SK-N-MC (cell line): ENCODE data around the gene PLOD1.
"Not testable (repeated sequence)": the region's sequence is repeated elsewhere in the genome, so short reads cannot be mapped to it uniquely, and the experiment has no call there.

Experiments
- DNase-seq: peaks from one replicate; pipeline ENCODE4 v3.0.0-alpha.2; 2011; ENCODE audit warnings: low read depth, low spot score
- H3K27ac ChIP-seq: fragments of 200-600 bp; sonication (generic); 2 replicates; pipeline ENCODE4 v1.5.1; 2016; ENCODE audit warnings: mixed run types
- H3K36me3 ChIP-seq: fragments of 200-600 bp; sonication (generic); 2 replicates; pipeline ENCODE4 v1.6.1; 2017; ENCODE audit warnings: antibody characterized with exemption, low read length, mixed read lengths; ENCODE audit not compliant: insufficient read depth
- H3K4me3 ChIP-seq: fragments of 200-600 bp; sonication (generic); 2 replicates; pipeline ENCODE4 v1.5.1; 2016
- H3K9ac ChIP-seq: fragments of 200-600 bp; sonication (generic); 2 replicates; pipeline ENCODE4 v1.8.0; 2017; ENCODE audit warnings: mixed run types, mixed read lengths; ENCODE audit not compliant: insufficient read length
- H3K9me3 ChIP-seq: fragments of 200-600 bp; sonication (generic); 2 replicates; pipeline ENCODE4 v1.6.1; 2017; ENCODE audit warnings: low read depth, mild to moderate bottlenecking, antibody characterized with exemption, low read length, moderate library complexity, mixed read lengths
- EZH2 ChIP-seq: fragments of 200-600 bp; sonication (generic); IDR thresholded peaks from one replicate; pipeline ENCODE4 v1.6.1; 2017; ENCODE audit warnings: antibody characterized with exemption
- FOXP2 ChIP-seq: optimal IDR thresholded peaks from 2 replicates; pipeline ENCODE3; 2011; ENCODE audit warnings: mild to moderate bottlenecking, moderate library complexity; ENCODE audit not compliant: insufficient read depth; ENCODE audit errors: extremely low read length, control extremely low read depth
- POLR2AphosphoS5 ChIP-seq: IDR thresholded peaks from 2 replicates; pipeline ENCODE4 v1.6.1; 2012; ENCODE audit warnings: mild to moderate bottlenecking, low read depth, low read length, borderline replicate concordance

The PLOD1 gene

DNA sequence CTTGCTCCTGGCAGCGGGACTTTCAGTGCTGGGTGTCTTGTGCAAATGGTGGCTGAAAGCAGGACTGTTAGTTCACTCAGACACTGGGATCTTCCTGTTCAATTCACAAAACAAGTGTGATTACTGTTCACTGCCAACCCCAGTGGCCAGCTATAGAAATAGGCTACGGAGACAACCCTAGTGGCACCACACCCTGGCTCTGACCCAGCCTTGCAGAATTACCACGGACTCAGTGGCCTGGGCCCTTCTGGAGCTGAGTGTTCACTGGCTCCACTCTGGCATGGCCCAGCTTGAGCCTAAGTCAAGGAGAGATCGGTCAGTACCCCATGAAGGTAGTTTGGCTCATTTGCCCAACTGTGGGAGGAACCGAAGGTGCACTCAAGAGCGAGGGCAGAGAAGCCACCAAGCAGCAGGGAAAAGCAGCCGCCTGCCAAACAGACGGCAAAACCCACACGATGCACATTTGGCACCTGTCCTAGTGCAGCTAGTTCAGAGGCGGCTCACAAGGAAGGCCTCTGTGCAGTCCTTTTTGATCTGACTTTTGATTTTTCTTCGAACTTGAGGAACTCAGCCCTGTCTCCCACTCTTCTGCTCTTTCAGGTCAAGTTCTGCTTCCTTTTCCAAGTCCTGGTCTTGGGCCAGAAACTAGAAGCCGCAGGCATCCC lies 14.1 kb upstream of the PLOD1 start:
- no peak for DNase-seq
- H3K9ac ChIP-seq: no peak overlapping the region
- peaks cover 17% of the 10 kb centered on the region; the same call in 1 of the 2 replicates for H3K36me3 ChIP-seq
- H3K4me3 ChIP-seq: no peak overlapping the region
- H3K9me3 ChIP-seq: no peaks in the 10 kb centered on the region
- H3K27ac ChIP-seq: no peak overlapping the region
- TF ChIP-seq EZH2 (no peak), FOXP2 (no peak), POLR2AphosphoS5 (no peak)

DNA sequence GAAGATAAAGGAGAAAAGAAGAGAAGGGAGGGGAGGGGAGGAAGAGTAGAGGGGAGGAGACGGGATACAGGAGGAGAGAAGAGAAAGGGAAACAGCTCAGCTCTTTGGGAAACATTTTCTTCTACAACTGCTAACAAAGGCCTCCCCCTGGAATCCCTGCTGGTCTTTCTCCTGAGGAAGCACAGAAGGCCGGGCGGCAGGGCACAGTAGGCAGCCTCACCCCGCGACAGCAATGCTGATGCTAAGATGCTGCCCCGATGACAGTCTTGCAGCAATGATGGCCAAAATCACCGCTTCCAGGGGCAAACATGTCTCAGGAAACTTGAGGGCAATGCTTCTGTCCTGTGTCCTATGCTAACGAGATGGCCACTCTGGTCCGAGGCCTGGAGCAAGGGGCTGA lies 13.5 kb upstream of the PLOD1 start:
- Histone ChIP-seq H3K36me3 (peaks cover 17% of the 10 kb centered on the region; the same call in 1 of the 2 replicates), H3K27ac (no peak overlapping the region), H3K9me3 (no peaks in the 10 kb centered on the region), H3K4me3 (no peak overlapping the region), H3K9ac (no peak overlapping the region)
- DNase-seq: no peak
- TF ChIP-seq EZH2: no peak
- TF ChIP-seq POLR2AphosphoS5: no peak
- no peak for TF ChIP-seq FOXP2

DNA sequence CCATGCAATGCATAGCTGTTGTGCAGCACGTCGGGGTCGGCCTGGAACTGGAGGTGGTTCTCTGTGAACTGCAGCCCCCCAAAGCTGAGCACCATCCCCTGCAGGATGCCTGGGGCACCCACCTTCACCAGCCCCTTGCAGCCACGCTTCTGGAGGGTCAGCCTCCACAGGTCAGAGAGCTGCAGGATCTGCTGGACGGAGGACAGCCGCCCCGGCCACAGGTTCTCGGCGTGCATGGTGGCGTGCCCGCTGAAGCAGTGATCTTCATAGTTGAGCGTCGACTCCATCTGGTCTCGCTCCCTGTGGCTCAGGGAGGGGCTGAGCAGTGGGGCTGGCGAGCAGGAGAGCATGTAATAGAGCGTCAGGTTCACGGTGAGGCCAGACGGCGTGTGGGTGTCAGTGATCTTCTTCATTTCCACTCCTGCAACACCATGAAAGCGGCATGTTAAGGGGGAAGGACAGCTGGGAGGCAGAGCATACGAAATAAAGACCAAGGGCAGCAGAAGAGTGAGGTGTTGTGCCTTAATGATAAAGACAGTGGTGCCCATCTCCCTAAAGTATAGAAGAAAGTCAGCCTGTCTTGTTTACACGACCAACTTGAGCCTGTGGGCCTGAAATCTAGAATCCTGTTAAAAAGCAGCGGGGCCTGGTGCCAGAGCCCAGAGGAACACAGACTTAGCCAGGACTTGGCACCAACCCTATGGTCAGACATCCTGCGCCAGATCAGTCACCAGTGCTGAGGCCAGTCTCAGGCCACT lies 11.3 kb upstream of the PLOD1 start:
- no peak for DNase-seq
- peaks cover 17% of the 10 kb centered on the region; the same call in 1 of the 2 replicates for H3K36me3 ChIP-seq
- H3K27ac ChIP-seq: no peak overlapping the region
- no peak overlapping the region for H3K4me3 ChIP-seq
- TF ChIP-seq FOXP2 (no peak), POLR2AphosphoS5 (no peak), EZH2 (no peak)
- H3K9ac ChIP-seq: no peak overlapping the region
- H3K9me3 ChIP-seq: no peaks in the 10 kb centered on the region

DNA sequence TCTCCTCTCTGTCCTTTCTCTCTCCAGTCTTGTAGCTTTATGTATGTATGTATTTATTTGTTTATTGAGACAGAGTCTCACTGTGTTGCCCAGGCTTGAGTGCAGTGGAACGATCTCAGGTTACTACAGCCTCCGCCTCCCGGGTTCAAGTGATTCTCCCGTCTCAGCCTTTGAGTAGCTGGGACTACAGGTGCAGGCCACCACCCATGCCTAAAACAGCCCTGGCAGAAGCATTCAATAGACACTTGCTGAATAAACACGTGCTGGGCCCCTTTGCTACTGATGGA lies 10.7 kb upstream of the PLOD1 start:
- Histone ChIP-seq H3K27ac (no peak overlapping the region), H3K36me3 (peaks cover 17% of the 10 kb centered on the region; the same call in 1 of the 2 replicates), H3K4me3 (no peak overlapping the region), H3K9ac (no peak overlapping the region), H3K9me3 (no peaks in the 10 kb centered on the region)
- DNase-seq: no peak
- TF ChIP-seq FOXP2: no peak

DNA sequence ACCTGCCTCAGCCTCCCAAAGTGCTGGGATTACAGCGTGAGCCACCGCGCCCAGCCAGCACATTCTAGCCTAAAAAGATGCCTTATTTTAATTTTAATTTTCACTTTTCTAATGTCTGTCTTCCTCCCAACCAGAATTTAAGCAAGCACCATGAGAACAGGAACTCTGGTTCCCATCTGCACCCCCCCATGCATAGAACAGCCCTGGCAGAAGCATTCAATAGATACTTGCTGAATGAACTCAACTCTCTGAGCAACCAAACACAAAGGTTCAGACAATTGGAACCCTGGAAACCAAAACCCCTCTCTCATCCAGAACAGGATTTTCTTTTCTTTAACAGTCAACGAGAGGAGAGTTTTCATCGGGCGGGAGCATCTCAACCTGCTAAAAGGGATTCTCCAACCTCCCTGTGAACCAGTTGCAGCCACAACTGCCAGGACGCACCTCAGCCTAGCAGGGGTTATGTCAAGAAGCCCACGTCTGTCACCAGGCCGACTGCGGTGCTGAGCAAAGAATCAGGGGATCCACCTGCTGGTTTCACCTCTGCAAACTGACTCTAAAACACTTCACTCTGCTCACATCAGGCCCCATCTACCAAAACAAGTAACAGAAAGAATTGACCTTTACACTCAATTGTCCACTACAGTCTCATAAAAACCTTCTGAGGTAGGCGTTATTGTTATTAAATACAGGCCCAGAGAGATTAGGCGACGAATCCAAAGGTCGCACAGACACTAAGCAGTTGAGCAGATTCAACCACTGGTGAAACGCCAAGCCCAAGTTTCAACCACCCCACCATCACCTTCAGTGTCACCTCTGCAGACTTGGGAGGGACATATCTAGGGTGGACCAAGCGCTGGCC lies 10.0 kb upstream of the PLOD1 start:
- Histone ChIP-seq H3K9me3 (no peaks in the 10 kb centered on the region), H3K4me3 (peak overlapping the region; percentile 77), H3K36me3 (peaks cover 17% of the 10 kb centered on the region; the same call in 1 of the 2 replicates), H3K9ac (peak overlapping the region; percentile 70), H3K27ac (no peak overlapping the region)
- no peak for TF ChIP-seq EZH2
- no peak for TF ChIP-seq FOXP2
- no peak for TF ChIP-seq POLR2AphosphoS5
- no peak for DNase-seq

DNA sequence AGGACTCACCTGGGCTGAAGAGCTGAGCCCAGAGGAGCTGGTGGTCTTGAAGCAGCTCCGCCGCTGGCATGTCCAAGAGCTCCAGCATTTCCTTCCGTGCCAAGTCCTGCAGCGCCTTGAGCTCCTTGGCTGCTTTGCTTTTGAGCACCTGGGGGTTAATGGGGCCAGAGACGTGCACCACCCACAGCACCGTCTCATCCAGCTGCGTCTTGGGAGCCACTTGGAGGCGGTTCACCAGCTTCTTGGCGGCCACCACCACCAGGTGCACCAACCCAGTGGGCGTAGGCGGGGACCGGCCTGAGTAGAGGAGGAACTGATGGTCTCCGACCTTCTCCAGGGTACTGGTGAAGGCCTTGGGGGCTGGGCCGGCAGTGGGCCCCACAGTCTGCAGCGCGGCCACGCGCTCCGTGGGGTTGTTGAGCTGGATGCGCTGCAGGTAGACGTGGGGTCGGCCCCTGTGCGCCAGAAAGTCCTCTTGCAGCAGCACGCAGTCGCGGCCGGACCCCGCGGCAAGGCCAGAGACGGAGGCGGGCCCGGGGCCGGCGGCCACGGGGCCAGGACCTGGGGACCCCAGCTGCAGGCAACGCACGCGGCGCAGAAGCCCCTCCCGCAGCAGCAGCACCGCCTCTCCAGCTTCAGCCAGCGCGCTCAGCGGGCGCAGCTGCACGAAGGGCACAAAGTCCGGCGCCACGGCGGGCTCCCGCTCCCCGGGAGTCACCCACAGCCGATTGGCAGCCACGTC lies 9.2 kb upstream of the PLOD1 start:
- peak overlapping the region; percentile 70 for H3K9ac ChIP-seq
- not testable (repeated sequence) for H3K27ac ChIP-seq, DNase-seq

DNA sequence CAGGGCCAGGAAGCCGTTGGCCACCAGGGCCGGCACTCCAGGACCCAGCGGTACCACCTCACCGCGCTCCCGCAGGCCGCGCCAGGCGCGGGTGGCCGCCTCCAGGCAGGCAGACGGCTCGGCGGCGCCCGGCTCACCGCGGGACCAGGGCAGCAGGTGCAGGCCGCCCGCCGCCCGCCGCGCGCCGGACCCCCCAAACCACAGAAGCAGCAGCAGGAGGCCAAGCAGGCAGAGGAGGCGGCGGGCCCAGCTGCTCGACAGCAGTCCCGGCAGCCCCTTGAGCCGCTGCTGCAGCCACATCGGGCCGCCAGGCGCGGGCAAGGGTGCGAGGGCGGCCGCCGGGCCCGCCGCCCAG lies 8.6 kb upstream of the PLOD1 start:
- no peak overlapping the region for H3K27ac ChIP-seq
- H3K9ac ChIP-seq: peak overlapping the region; percentile 32
- H3K36me3 ChIP-seq: peaks cover 13% of the 10 kb centered on the region; the same call in 1 of the 2 replicates
- TF ChIP-seq FOXP2: no peak
- no peak for TF ChIP-seq POLR2AphosphoS5
- no peak for TF ChIP-seq EZH2
- peak overlapping the region; percentile 77 for H3K4me3 ChIP-seq
- no peaks in the 10 kb centered on the region for H3K9me3 ChIP-seq
- no peak for DNase-seq

More for the DNA sequence above, 9.2 kb upstream of the PLOD1 start:
- H3K9me3 ChIP-seq: not testable (repeated sequence)
- Histone ChIP-seq H3K36me3 (peaks cover 17% of the 10 kb centered on the region; the same call in 1 of the 2 replicates), H3K4me3 (peak overlapping the region; percentile 77)

DNA sequence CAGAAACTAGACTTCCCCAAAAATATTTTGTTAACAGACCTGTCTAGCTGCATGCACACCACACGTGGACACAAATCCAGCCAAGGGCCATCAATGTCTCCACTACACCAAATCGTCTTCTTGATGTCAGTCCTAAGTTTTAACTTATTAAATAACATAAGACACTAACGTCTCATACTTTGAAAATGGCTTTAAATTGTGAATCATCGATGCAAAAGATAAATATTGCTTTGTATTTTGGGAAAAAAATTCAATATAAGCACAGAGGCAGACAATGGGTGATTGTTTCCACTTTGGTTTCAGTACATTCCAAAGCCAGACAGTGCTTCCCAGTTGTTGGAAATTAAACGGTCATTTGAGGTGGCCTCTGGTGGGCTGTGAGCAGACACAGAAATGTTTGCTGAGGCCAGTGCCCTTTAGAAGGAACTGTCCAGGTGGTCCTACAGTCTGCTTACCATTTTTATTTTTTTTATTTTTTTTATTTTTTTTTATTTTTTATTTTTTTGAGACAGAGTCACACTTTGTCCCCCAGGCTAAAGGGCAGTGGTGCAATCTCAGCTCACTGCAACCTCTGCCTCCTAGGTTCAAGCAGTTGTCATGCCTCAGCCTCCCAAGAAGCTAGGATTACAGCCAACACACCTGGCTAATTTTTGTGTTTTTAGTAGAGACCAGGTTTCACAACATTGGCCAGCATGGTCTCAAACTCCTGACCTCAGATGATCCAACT lies 6.5 kb upstream of the PLOD1 start:
- Histone ChIP-seq H3K9me3 (no peaks in the 10 kb centered on the region), H3K4me3 (no peak overlapping the region), H3K9ac (no peak overlapping the region), H3K27ac (peak overlapping the region; percentile 64; the same call in 1 of the 2 replicates), H3K36me3 (peaks cover 4% of the 10 kb centered on the region; the same call in 1 of the 2 replicates)
- TF ChIP-seq POLR2AphosphoS5 (no peak), FOXP2 (no peak), EZH2 (no peak)
- DNase-seq: no peak
